Neural cell (in vitro differentiated cells): ENCODE results near the gene BPGM. TPM values are rescaled to one million over a fixed set of nuclear protein-coding genes. Genes with fewer than 3 reads are reported as not detected.

Source experiments
- H2AFZ ChIP-seq: fragments of 200-600, 300-800 bp; sonication (generic), shearing (Covaris generic); 2 replicates; pipeline ENCODE4 v1.6.0; 2014; ENCODE audit warnings: low read depth, mild to moderate bottlenecking, antibody characterized with exemption, low read length, moderate library complexity
- H3F3A ChIP-seq: fragments of 200-600 bp; shearing (Covaris generic); 2 replicates; pipeline ENCODE4 v1.6.1; 2016; ENCODE audit warnings: mild to moderate bottlenecking, moderate library complexity, mixed read lengths, antibody characterized with exemption, low read length; ENCODE audit not compliant: insufficient read depth, poor library complexity, severe bottlenecking
- H3K27ac ChIP-seq: fragments of 200-600, 300-800 bp; sonication (generic), shearing (Covaris generic); 2 replicates; pipeline ENCODE4 v1.5.1; 2014; ENCODE audit warnings: mild to moderate bottlenecking, low read length, moderate library complexity
- H3K27me3 ChIP-seq: fragments of 300-800, 200-600 bp; sonication (generic), shearing (Covaris generic); 2 replicates; pipeline ENCODE4 v1.6.0; 2014; ENCODE audit warnings: mild to moderate bottlenecking, low read depth, low read length, moderate library complexity; ENCODE audit not compliant: insufficient read depth
- H3K36me3 ChIP-seq: fragments of 300-800, 200-600 bp; sonication (generic), shearing (Covaris generic); 2 replicates; pipeline ENCODE4 v1.5.1; 2014; ENCODE audit warnings: mild to moderate bottlenecking, antibody characterized with exemption, low read length, moderate library complexity; ENCODE audit not compliant: insufficient read depth
- H3K4me2 ChIP-seq: fragments of 300-800, 200-600 bp; sonication (generic), shearing (Covaris generic); 2 replicates; pipeline ENCODE4 v1.6.0; 2014; ENCODE audit warnings: mild to moderate bottlenecking, low read length
- H3K4me3 ChIP-seq: fragments of 300-800, 200-600 bp; sonication (generic), shearing (Covaris generic); 2 replicates; pipeline ENCODE4 v1.5.1; 2014; ENCODE audit warnings: mild to moderate bottlenecking, low read length, moderate library complexity
- H3K79me2 ChIP-seq: fragments of 200-600 bp; shearing (Covaris generic); replicated peaks from 2 replicates; pipeline ENCODE4 v1.6.0; 2014; ENCODE audit warnings: mild to moderate bottlenecking, low read length, moderate library complexity; ENCODE audit not compliant: insufficient read depth
- H3K9ac ChIP-seq: fragments of 300-800, 200-600 bp; sonication (generic), shearing (Covaris generic); 2 replicates; pipeline ENCODE4 v1.6.1; 2016; ENCODE audit warnings: mild to moderate bottlenecking, low read length, mixed read lengths
- H3K9me2 ChIP-seq: fragments of 200-600 bp; shearing (Covaris generic); 2 replicates; pipeline ENCODE4 v1.6.1; 2016; ENCODE audit warnings: mild to moderate bottlenecking, low read length, mixed read lengths; ENCODE audit not compliant: insufficient read depth
- H3K9me3 ChIP-seq: fragments of 200-600, 300-800 bp; sonication (generic), shearing (Covaris generic); 2 replicates; pipeline ENCODE4 v1.6.1; 2016; ENCODE audit warnings: mild to moderate bottlenecking, mixed run types, low read length, moderate library complexity, mixed read lengths
- H4K20me1 ChIP-seq: fragments of 200-600 bp; shearing (Covaris generic); 2 replicates; pipeline ENCODE4 v1.6.1; 2016; ENCODE audit warnings: mild to moderate bottlenecking, mixed run types; ENCODE audit not compliant: insufficient read depth
- CTCF ChIP-seq: fragments of 450-650 bp; IDR thresholded peaks from 2 replicates; pipeline ENCODE4 v1.5.1; 2014; ENCODE audit warnings: antibody characterized with exemption, mild to moderate bottlenecking, moderate library complexity; ENCODE audit not compliant: poor library complexity, severe bottlenecking
- EP300 ChIP-seq: fragments of 450-650 bp; conservative IDR thresholded peaks from 2 replicates; pipeline ENCODE4 v1.6.1; 2014; ENCODE audit warnings: antibody characterized with exemption, mild to moderate bottlenecking, moderate library complexity; ENCODE audit not compliant: poor library complexity, severe bottlenecking
- EZH2 ChIP-seq: fragments of 200-600, 300-800 bp; shearing (Covaris generic), sonication (generic); IDR thresholded peaks from 2 replicates; pipeline ENCODE4 v1.6.1; 2014; ENCODE audit warnings: antibody characterized with exemption, low read length, borderline replicate concordance, mild to moderate bottlenecking; ENCODE audit not compliant: insufficient read depth, poor library complexity, severe bottlenecking
- MXI1 ChIP-seq: fragments of 450-650 bp; conservative IDR thresholded peaks from 2 replicates; pipeline ENCODE4 v1.6.1; 2014; ENCODE audit warnings: antibody characterized with exemption, mild to moderate bottlenecking; ENCODE audit not compliant: poor library complexity, severe bottlenecking
- POLR2AphosphoS5 ChIP-seq: IDR thresholded peaks from 2 replicates; pipeline ENCODE4 v1.6.1; 2012
- RAD21 ChIP-seq: fragments of 450-650 bp; conservative IDR thresholded peaks from 2 replicates; pipeline ENCODE4 v1.6.1; 2014; ENCODE audit warnings: antibody characterized with exemption, mild to moderate bottlenecking, moderate library complexity
- SMC3 ChIP-seq: fragments of 450-650 bp; conservative IDR thresholded peaks from 2 replicates; pipeline ENCODE4 v1.6.1; 2014; ENCODE audit warnings: antibody characterized with exemption, mild to moderate bottlenecking, moderate library complexity; ENCODE audit not compliant: poor library complexity
- TAF1 ChIP-seq: IDR thresholded peaks from 2 replicates; pipeline ENCODE4 v1.6.1; 2012; ENCODE audit warnings: low read depth
- polyA plus RNA-seq: library from polyadenylated mRNA; depleted of rRNA; stranded (reverse); fragments of >200 nt; gene quantifications from 2 replicates; pipeline ENCODE4 v1.2.3, GENCODE V29; 2014
- TF ChIP-seq, protein P1 (sequence below): IDR thresholded peaks from 2 replicates; pipeline ENCODE4 v1.6.1; 2012; ENCODE audit warnings: borderline replicate concordance

Gene BPGM
- polyA plus RNA-seq, 1 donor from 2014 or later = 57.4 TPM

DNA sequence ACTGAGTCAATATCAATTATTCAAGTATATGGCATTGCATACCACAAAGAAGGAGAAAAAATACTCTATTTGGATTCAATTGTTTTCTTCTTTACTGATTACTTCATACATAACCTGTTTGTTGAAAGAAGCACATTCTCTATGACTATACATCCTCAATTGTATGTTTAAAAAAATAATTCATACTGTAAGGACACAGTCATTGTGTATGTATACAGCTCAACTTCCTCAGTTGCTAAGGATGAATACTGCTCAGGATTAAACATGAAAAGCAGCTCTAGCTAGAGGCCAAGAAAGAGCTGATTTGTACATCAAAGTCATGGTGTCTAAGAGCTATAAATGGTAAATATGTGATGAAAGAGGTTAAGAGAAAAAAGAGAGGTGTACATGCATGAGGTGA, 15.8 kb upstream of the BPGM start:
- Histone ChIP-seq H3K27me3 (no peaks in the 10 kb centered on the region), H3K4me2 (no peak overlapping the region), H2AFZ (no peak overlapping the region), H3K9me3 (no peaks in the 10 kb centered on the region), H3K4me3 (no peak overlapping the region), H3K79me2 (no peaks in the 10 kb centered on the region), H3K36me3 (no peaks in the 10 kb centered on the region), H3F3A (no peaks in the 10 kb centered on the region), H3K9me2 (no peaks in the 10 kb centered on the region), H3K27ac (no peak overlapping the region), H3K9ac (no peak overlapping the region), H4K20me1 (no peaks in the 10 kb centered on the region)
- no peak for TF ChIP-seq RAD21
- no peak for TF ChIP-seq TAF1
- no peak for TF ChIP-seq MXI1
- no peak for TF ChIP-seq EP300
- TF ChIP-seq EZH2 = no peak
- TF ChIP-seq SMC3 = no peak
- no peak for TF ChIP-seq POLR2AphosphoS5
- no peak for TF ChIP-seq CTCF
- TF ChIP-seq, protein P1, sequence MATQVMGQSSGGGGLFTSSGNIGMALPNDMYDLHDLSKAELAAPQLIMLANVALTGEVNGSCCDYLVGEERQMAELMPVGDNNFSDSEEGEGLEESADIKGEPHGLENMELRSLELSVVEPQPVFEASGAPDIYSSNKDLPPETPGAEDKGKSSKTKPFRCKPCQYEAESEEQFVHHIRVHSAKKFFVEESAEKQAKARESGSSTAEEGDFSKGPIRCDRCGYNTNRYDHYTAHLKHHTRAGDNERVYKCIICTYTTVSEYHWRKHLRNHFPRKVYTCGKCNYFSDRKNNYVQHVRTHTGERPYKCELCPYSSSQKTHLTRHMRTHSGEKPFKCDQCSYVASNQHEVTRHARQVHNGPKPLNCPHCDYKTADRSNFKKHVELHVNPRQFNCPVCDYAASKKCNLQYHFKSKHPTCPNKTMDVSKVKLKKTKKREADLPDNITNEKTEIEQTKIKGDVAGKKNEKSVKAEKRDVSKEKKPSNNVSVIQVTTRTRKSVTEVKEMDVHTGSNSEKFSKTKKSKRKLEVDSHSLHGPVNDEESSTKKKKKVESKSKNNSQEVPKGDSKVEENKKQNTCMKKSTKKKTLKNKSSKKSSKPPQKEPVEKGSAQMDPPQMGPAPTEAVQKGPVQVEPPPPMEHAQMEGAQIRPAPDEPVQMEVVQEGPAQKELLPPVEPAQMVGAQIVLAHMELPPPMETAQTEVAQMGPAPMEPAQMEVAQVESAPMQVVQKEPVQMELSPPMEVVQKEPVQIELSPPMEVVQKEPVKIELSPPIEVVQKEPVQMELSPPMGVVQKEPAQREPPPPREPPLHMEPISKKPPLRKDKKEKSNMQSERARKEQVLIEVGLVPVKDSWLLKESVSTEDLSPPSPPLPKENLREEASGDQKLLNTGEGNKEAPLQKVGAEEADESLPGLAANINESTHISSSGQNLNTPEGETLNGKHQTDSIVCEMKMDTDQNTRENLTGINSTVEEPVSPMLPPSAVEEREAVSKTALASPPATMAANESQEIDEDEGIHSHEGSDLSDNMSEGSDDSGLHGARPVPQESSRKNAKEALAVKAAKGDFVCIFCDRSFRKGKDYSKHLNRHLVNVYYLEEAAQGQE = no peak

GRCh38 chr7:134632052-134632451, 14.6 kb upstream of the BPGM start:
- Histone ChIP-seq H3K4me3 (no peak overlapping the region), H3K27me3 (no peaks in the 10 kb centered on the region), H3K9ac (no peak overlapping the region), H3K9me3 (no peaks in the 10 kb centered on the region), H3K9me2 (no peaks in the 10 kb centered on the region), H2AFZ (no peak overlapping the region), H3K36me3 (no peaks in the 10 kb centered on the region), H4K20me1 (no peaks in the 10 kb centered on the region), H3K4me2 (no peak overlapping the region), H3K27ac (no peak overlapping the region), H3F3A (no peaks in the 10 kb centered on the region), H3K79me2 (no peaks in the 10 kb centered on the region)
- TF ChIP-seq POLR2AphosphoS5 (no peak), EP300 (no peak), EZH2 (no peak), SMC3 (no peak), RAD21 (no peak), CTCF (no peak)
- TF ChIP-seq, protein P1 = no peak
